Measurements from ENCODE around the gene COL4A4. TPM values are rescaled to one million over a fixed set of nuclear protein-coding genes. Genes with fewer than 3 reads are reported as not detected.

The COL4A4 gene
- total RNA-seq, 1 donor from 2014 or later, result not detected

DNA sequence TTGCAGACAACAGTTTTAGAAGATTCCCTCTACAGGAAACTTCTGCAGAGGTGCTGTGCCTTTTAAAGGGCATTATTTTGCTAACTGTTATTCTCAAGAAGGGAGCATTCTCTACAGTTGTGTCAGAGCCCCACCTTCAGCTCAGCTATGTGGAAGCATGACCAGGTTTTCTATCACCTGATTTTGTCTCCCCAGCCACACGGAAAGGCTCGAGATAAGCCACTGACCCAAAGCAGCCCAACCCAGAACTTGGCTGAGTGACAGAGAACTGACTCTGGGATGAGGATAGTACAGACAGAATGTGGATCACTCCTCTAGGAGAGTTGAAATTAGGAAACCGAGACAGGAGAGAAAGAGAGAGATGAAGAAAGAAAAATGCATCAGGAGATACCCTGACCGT, 10.7 kb downstream of the COL4A4 start:
- intact Hi-C loops (cut with micrococcal nuclease), result no loop called here

DNA sequence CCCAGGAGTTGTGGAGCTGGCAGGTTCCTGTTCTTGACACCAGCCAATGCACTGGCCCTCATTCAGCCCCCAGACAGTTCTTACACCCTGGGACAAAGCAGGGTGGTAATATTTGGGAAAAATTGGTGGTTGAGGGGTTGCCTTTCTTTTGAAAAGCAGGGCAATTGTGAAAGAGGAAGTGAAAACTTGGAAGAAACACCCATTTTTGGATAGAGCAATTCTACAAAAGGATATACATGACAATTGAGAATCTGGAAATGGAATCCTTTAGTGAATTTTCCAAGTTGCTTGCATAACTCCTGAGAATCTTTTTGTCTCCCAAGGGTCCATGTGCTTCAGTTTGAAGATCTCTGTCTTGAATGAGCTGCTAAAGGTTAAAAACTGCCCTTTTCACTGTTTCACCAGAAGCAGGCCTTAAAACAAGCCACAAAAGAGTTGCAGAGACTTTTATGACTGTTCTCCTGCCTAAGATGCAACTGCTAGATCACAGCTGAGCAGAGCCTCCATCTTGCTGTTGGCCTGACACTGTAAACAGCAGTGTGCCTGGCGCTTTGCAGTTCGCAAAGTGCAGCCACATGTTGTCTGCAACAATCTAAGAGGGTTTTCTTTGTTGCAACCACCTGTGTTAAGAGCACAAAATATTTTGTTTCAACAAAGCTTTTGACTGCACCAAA, 11.8 kb downstream of the COL4A4 start:
- Mint-ChIP-seq H3K27ac (no peak overlapping the region), H3K27me3 (ENCODE audit: low read depth) (peaks cover 12% of the 10 kb centered on the region)
- intact Hi-C loops (cut with micrococcal nuclease), result no loop called here

More for the DNA sequence above, 10.7 kb downstream of the COL4A4 start:
- Mint-ChIP-seq H3K4me1 (ENCODE audit: low read depth) (no peaks in the 10 kb centered on the region), H3K36me3 (ENCODE audit: low read depth) (no peaks in the 10 kb centered on the region), H3K27ac (no peak overlapping the region), H3K27me3 (ENCODE audit: low read depth) (peaks cover 12% of the 10 kb centered on the region), H3K9me3 (no peaks in the 10 kb centered on the region), H3K4me3 (ENCODE audit: low read depth) (no peak overlapping the region)
- no peak for DNase-seq (ENCODE audit: low spot score)

DNA sequence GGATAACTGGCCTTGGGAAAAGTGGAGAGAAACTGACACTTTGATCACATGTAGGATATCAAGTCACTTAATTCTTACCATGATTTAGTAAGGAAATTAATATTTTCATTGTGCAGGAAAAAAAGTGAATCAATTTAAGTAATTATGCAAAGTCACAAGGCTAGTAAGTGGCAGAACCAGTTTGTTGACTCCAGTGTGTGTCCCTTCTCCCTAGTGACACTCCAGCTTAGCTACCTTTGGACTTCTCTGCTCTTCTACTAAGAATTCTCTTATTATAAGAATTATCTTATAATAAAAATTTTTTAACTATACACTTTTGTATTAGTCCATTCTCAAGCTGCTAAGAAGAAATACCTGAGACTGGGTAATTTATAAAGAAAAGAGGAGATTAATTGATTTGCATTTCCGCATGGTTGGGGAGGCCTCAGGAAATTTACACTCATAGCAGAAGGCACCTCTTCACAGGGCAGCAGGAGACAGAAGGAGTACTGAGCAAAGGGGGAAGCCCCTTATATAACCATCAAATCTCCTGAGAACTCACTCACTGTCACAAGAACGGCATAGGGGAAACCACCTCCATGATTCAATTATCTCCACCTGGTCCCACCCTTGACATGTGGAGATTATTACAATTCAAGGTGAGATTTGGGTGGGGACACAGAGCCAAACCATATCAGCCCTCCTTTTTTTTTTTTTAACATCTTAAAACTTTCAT, 13.6 kb downstream of the COL4A4 start:
- Mint-ChIP-seq H3K9me3 (no peaks in the 10 kb centered on the region), H3K27me3 (ENCODE audit: low read depth) (peaks cover 12% of the 10 kb centered on the region), H3K4me1 (ENCODE audit: low read depth) (no peaks in the 10 kb centered on the region), H3K36me3 (ENCODE audit: low read depth) (no peaks in the 10 kb centered on the region), H3K4me3 (ENCODE audit: low read depth) (no peak overlapping the region), H3K27ac (no peak overlapping the region)
- no peak for DNase-seq (ENCODE audit: low spot score)
- intact Hi-C loops (cut with micrococcal nuclease), result no loop called here

More for the DNA sequence above, 11.8 kb downstream of the COL4A4 start:
- no peak overlapping the region for H3K4me3 Mint-ChIP-seq (ENCODE audit: low read depth)
- no peaks in the 10 kb centered on the region for H3K9me3 Mint-ChIP-seq
- no peaks in the 10 kb centered on the region for H3K36me3 Mint-ChIP-seq (ENCODE audit: low read depth)
- H3K4me1 Mint-ChIP-seq (ENCODE audit: low read depth), result no peaks in the 10 kb centered on the region
- DNase-seq (ENCODE audit: low spot score), result no peak

DNA sequence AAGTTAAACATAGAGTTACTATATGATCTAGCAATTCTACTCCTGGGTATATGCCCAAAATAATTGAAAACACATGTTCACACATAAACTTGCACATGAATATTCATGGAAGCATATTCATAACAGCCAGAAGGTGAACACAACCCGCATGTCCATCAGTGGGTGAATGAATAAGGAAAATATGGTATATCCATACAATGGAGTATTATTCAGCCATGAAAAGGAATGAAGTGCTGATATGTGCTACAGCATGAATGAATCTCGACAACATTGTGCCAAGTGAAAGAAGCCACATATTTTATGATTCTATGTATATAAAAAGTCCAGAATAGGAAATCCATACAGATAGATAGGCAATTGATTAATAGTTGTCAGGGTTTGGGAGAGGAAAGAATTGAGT, 15.9 kb downstream of the COL4A4 start:
- Mint-ChIP-seq H3K4me1 (ENCODE audit: low read depth) (no peaks in the 10 kb centered on the region), H3K27ac (no peak overlapping the region), H3K27me3 (ENCODE audit: low read depth) (peaks cover 5% of the 10 kb centered on the region), H3K4me3 (ENCODE audit: low read depth) (no peak overlapping the region), H3K36me3 (ENCODE audit: low read depth) (no peaks in the 10 kb centered on the region), H3K9me3 (no peaks in the 10 kb centered on the region)
- DNase-seq (ENCODE audit: low spot score), result no peak
- intact Hi-C loops (cut with micrococcal nuclease), result no loop called here

DNA sequence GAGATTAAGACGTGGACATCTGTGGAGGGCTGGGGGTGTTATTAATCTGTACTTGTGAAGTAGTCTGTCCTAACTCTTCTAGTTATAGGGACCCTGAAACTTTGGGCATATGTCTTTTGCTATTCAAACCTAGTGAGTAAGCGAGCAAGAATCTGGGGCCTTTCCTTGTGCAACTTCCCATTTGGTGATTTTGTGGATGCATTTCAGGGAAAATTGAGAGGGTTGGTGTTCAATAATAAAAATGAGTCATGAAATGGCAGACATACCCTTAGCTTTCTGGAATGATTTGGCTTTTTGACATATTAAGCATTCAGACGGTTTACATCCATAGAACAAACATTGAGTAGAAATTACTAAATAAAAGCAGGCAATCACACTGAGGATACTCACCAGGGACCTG, 17.0 kb downstream of the COL4A4 start:
- no peak for DNase-seq (ENCODE audit: low spot score)
- no peak overlapping the region for H3K27ac Mint-ChIP-seq
- H3K4me3 Mint-ChIP-seq (ENCODE audit: low read depth), result no peak overlapping the region
- no peaks in the 10 kb centered on the region for H3K4me1 Mint-ChIP-seq (ENCODE audit: low read depth)
- intact Hi-C loops (cut with micrococcal nuclease), result no loop called here
- H3K36me3 Mint-ChIP-seq (ENCODE audit: low read depth), result no peaks in the 10 kb centered on the region
- H3K27me3 Mint-ChIP-seq (ENCODE audit: low read depth), result peaks cover 5% of the 10 kb centered on the region
- H3K9me3 Mint-ChIP-seq, result no peaks in the 10 kb centered on the region

GRCh38 chr2:227146456-227146855, 17.5 kb downstream of the COL4A4 start:
- intact Hi-C loops (cut with micrococcal nuclease), result no loop called here
- no peak overlapping the region for H3K27ac Mint-ChIP-seq
- peaks cover 5% of the 10 kb centered on the region for H3K27me3 Mint-ChIP-seq (ENCODE audit: low read depth)
- H3K4me3 Mint-ChIP-seq (ENCODE audit: low read depth), result no peak overlapping the region
- no peaks in the 10 kb centered on the region for H3K9me3 Mint-ChIP-seq
- no peaks in the 10 kb centered on the region for H3K4me1 Mint-ChIP-seq (ENCODE audit: low read depth)
- DNase-seq (ENCODE audit: low spot score), result no peak
- H3K36me3 Mint-ChIP-seq (ENCODE audit: low read depth), result no peaks in the 10 kb centered on the region

DNA sequence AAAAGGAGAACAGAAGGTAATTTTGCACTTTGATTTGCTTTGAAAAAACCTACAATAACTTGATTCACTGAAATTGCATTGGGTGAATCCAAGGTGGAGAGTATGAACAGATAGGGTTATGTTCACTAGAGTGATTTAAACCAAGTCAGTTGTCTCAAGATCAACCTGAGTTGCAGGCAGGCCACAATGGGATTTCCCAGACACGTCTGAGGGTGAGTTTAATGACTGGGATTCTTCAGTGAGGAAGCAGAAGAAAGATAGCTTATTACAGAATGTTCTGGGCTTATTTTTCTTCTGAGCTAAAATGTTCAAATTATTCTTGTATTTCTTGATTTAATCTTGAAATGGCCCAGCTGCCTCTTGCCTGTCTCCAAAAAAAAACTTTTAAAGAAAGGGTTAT, 20.1 kb downstream of the COL4A4 start:
- no peaks in the 10 kb centered on the region for H3K4me1 Mint-ChIP-seq (ENCODE audit: low read depth)
- H3K9me3 Mint-ChIP-seq, result no peaks in the 10 kb centered on the region
- H3K4me3 Mint-ChIP-seq (ENCODE audit: low read depth), result no peak overlapping the region
- DNase-seq (ENCODE audit: low spot score), result no peak
- H3K36me3 Mint-ChIP-seq (ENCODE audit: low read depth), result no peaks in the 10 kb centered on the region
- intact Hi-C loops (cut with micrococcal nuclease), result no loop called here
- H3K27me3 Mint-ChIP-seq (ENCODE audit: low read depth), result peaks cover 5% of the 10 kb centered on the region
- no peak overlapping the region for H3K27ac Mint-ChIP-seq

DNA sequence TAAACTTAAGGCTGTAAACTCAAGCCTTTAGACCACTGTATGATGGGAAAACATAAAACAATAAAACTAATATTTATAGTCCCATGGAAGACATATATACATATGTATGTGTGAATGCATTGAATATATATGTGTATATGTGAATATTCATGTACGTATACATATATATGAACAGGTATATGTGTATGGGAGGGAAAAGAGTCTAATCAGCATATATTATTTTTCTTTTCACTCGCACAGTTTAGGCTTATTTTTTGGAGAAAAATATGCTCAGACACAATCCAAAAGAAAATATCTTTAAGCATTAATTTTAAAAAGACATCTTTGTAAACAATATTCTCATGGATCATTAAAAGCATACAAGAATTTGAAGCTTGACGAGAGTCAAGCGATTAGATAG, 22.7 kb downstream of the COL4A4 start:
- no peak for DNase-seq (ENCODE audit: low spot score)
- H3K9me3 Mint-ChIP-seq, result no peaks in the 10 kb centered on the region
- H3K4me1 Mint-ChIP-seq (ENCODE audit: low read depth), result no peaks in the 10 kb centered on the region
- intact Hi-C loops (cut with micrococcal nuclease), result no loop called here
- no peak overlapping the region for H3K4me3 Mint-ChIP-seq (ENCODE audit: low read depth)
- H3K36me3 Mint-ChIP-seq (ENCODE audit: low read depth), result no peaks in the 10 kb centered on the region
- no peak overlapping the region for H3K27ac Mint-ChIP-seq
- peaks cover 3% of the 10 kb centered on the region for H3K27me3 Mint-ChIP-seq (ENCODE audit: low read depth)

- H3K27ac Mint-ChIP-seq, result no peak overlapping the region
- no peaks in the 10 kb centered on the region for H3K9me3 Mint-ChIP-seq
- H3K27me3 Mint-ChIP-seq (ENCODE audit: low read depth), result peaks cover 4% of the 10 kb centered on the region
- no peaks in the 10 kb centered on the region for H3K4me1 Mint-ChIP-seq (ENCODE audit: low read depth)
- no peak for DNase-seq (ENCODE audit: low spot score)
- no peak overlapping the region for H3K4me3 Mint-ChIP-seq (ENCODE audit: low read depth)
- intact Hi-C loops (cut with micrococcal nuclease), result loop anchor here (5.0 kb wide), 1 partner anchor 633 kb away; no protein-coding TSS in a partner anchor
- H3K36me3 Mint-ChIP-seq (ENCODE audit: low read depth), result no peaks in the 10 kb centered on the region
Observed at GRCh38 chr2:227134591-227134990, 29.4 kb downstream of the COL4A4 start.

- no peaks in the 10 kb centered on the region for H3K9me3 Mint-ChIP-seq
Observed at GRCh38 chr2:227132986-227133385, 31.0 kb downstream of the COL4A4 start.

DNA sequence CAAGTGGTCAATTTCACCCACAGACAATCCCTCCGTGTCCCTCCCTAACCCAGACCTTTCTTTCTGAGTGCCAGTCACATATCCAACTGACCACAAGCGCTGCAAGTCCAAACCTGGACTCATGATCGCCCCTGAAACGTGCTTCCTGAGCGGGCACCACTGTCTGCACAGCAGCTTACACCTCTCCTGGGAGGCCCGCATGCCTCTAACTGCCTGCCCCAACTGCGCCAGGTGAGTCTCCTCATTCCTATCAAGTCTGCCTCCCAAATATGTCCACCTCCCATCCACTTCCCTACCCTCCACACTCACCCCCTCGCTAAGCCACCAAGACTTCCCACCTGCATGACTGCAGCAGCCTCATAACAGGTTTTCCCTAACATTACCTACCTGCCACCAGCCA, 33.4 kb downstream of the COL4A4 start:
- intact Hi-C loops (cut with micrococcal nuclease), result loop anchor here (1.0 to 5.0 kb wide), 2 partner anchors 108 to 637 kb away; no protein-coding TSS in a partner anchor
- Mint-ChIP-seq H3K9me3 (no peaks in the 10 kb centered on the region), H3K4me1 (ENCODE audit: low read depth) (no peaks in the 10 kb centered on the region), H3K36me3 (ENCODE audit: low read depth) (no peaks in the 10 kb centered on the region), H3K27me3 (ENCODE audit: low read depth) (peaks cover 11% of the 10 kb centered on the region), H3K4me3 (ENCODE audit: low read depth) (no peak overlapping the region), H3K27ac (no peak overlapping the region)
- no peak for DNase-seq (ENCODE audit: low spot score)

More at GRCh38 chr2:227132986-227133385, 31.0 kb downstream of the COL4A4 start:
- Mint-ChIP-seq H3K27me3 (ENCODE audit: low read depth) (peaks cover 7% of the 10 kb centered on the region), H3K36me3 (ENCODE audit: low read depth) (no peaks in the 10 kb centered on the region), H3K27ac (no peak overlapping the region), H3K4me3 (ENCODE audit: low read depth) (no peak overlapping the region), H3K4me1 (ENCODE audit: low read depth) (no peaks in the 10 kb centered on the region)
- no peak for DNase-seq (ENCODE audit: low spot score)
- intact Hi-C loops (cut with micrococcal nuclease), result loop anchor here (5.0 kb wide), 1 partner anchor 634 kb away; no protein-coding TSS in a partner anchor

DNA sequence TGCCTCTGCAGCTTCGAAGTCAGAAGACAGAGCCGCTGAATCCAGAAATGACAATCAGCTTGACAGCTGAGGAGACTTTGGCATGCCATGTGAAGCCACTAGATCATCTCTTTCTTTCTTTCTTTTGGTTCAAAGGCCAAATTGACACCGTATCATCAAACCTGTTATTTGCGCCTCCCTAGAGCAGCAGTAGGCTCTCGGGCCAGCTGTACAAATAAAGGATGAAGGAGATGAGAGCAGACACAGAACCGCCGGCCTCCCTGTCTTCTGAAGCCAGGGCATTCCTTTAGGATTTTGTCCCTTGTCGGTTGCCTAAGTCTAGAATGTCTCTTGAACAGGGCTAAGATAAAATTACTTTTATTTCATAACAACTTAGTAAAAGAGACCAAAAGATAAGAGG, 36.8 kb downstream of the COL4A4 start:
- no peaks in the 10 kb centered on the region for H3K9me3 Mint-ChIP-seq
- no peaks in the 10 kb centered on the region for H3K4me1 Mint-ChIP-seq (ENCODE audit: low read depth)
- intact Hi-C loops (cut with micrococcal nuclease), result no loop called here
- peaks cover 10% of the 10 kb centered on the region for H3K27me3 Mint-ChIP-seq (ENCODE audit: low read depth)
- no peaks in the 10 kb centered on the region for H3K36me3 Mint-ChIP-seq (ENCODE audit: low read depth)
- DNase-seq (ENCODE audit: low spot score), result no peak
- no peak overlapping the region for H3K27ac Mint-ChIP-seq
- H3K4me3 Mint-ChIP-seq (ENCODE audit: low read depth), result no peak overlapping the region

GRCh38 chr2:227125506-227125905, 38.5 kb downstream of the COL4A4 start:
- no peak overlapping the region for H3K4me3 Mint-ChIP-seq (ENCODE audit: low read depth)
- H3K4me1 Mint-ChIP-seq (ENCODE audit: low read depth), result no peaks in the 10 kb centered on the region
- DNase-seq (ENCODE audit: low spot score), result no peak
- H3K27ac Mint-ChIP-seq, result no peak overlapping the region
- intact Hi-C loops (cut with micrococcal nuclease), result no loop called here
- H3K9me3 Mint-ChIP-seq, result no peaks in the 10 kb centered on the region
- peaks cover 9% of the 10 kb centered on the region for H3K27me3 Mint-ChIP-seq (ENCODE audit: low read depth)
- H3K36me3 Mint-ChIP-seq (ENCODE audit: low read depth), result no peaks in the 10 kb centered on the region

Measured in activated T-helper 2 cell treated with anti-CD3 and anti-CD28 coated beads, Interferon-gamma antibody, Interleukin-2, Interleukin-4, amounts not matched to agents 10 μg/mL and 5 μg/mL and 100 μg/mL, durations not matched to agents 14 hours and 24 hours and 36 hours (primary cell).